HEK293 (cell line): Measurements from ENCODE around the gene SLC1A7.

Experiments used
- YY1 ChIP-seq: fragments of 450-650 bp; formaldehyde crosslinking; IDR thresholded peaks from 2 replicates; pipeline ENCODE4 v1.5.1; 2018; ENCODE audit warnings: missing biosample characterization, missing genetic modification characterization
- ZBTB21 ChIP-seq: fragments of 450-650 bp; formaldehyde crosslinking; IDR thresholded peaks from 2 replicates; pipeline ENCODE4 v1.5.1; 2017; ENCODE audit warnings: missing biosample characterization, missing genetic modification characterization
- ZNF121 ChIP-seq: fragments of 450-650 bp; formaldehyde crosslinking; IDR thresholded peaks from 2 replicates; pipeline ENCODE4 v1.5.1; 2016; ENCODE audit warnings: missing biosample characterization, missing genetic modification characterization
- TF ChIP-seq, protein P1 (sequence below): fragments of 450-650 bp; formaldehyde crosslinking; IDR thresholded peaks from 2 replicates; pipeline ENCODE4 v1.5.1; 2016; ENCODE audit warnings: missing biosample characterization, missing genetic modification characterization
- TF ChIP-seq, protein P2 (sequence below): fragments of 450-650 bp; formaldehyde crosslinking; IDR thresholded peaks from 2 replicates; pipeline ENCODE4 v1.5.1; 2016; ENCODE audit warnings: missing biosample characterization, missing genetic modification characterization
- TF ChIP-seq, protein P3 (sequence below): IDR thresholded peaks from 2 replicates; pipeline ENCODE4 v1.6.1; 2011; ENCODE audit warnings: mild to moderate bottlenecking, low read depth, low read length, borderline replicate concordance

DNA sequence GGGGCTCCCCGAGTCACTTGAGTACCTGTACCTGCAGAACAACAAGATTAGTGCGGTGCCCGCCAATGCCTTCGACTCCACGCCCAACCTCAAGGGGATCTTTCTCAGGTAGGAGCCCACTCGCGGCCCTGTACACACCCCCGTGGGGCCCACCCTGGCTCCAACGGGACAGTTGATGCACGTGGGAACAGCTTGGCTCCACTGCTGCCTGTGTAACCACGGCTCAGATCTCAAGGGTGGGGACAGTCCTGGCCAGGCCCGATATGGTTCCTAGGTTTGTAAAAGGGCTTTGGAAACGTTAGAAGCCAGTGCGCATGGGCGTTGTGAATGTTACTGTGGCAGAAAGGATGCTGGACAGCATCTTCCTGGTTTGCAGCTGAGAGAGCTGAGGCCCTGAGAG lies 61.7 kb downstream of the SLC1A7 start:
- TF ChIP-seq, protein P1, sequence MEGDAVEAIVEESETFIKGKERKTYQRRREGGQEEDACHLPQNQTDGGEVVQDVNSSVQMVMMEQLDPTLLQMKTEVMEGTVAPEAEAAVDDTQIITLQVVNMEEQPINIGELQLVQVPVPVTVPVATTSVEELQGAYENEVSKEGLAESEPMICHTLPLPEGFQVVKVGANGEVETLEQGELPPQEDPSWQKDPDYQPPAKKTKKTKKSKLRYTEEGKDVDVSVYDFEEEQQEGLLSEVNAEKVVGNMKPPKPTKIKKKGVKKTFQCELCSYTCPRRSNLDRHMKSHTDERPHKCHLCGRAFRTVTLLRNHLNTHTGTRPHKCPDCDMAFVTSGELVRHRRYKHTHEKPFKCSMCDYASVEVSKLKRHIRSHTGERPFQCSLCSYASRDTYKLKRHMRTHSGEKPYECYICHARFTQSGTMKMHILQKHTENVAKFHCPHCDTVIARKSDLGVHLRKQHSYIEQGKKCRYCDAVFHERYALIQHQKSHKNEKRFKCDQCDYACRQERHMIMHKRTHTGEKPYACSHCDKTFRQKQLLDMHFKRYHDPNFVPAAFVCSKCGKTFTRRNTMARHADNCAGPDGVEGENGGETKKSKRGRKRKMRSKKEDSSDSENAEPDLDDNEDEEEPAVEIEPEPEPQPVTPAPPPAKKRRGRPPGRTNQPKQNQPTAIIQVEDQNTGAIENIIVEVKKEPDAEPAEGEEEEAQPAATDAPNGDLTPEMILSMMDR (tag by site-specific recombination): no peak
- TF ChIP-seq ZNF121 (no peak), YY1 (tag by site-specific recombination) (no peak), ZBTB21 (tag by site-specific recombination) (no peak)
- TF ChIP-seq, protein P2, sequence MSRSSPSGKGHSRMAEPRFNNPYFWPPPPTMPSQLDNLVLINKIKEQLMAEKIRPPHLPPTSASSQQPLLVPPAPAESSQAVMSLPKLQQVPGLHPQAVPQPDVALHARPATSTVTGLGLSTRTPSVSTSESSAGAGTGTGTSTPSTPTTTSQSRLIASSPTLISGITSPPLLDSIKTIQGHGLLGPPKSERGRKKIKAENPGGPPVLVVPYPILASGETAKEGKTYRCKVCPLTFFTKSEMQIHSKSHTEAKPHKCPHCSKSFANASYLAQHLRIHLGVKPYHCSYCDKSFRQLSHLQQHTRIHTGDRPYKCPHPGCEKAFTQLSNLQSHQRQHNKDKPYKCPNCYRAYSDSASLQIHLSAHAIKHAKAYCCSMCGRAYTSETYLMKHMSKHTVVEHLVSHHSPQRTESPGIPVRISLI (tag by site-specific recombination): no peak
- TF ChIP-seq, protein P3, sequence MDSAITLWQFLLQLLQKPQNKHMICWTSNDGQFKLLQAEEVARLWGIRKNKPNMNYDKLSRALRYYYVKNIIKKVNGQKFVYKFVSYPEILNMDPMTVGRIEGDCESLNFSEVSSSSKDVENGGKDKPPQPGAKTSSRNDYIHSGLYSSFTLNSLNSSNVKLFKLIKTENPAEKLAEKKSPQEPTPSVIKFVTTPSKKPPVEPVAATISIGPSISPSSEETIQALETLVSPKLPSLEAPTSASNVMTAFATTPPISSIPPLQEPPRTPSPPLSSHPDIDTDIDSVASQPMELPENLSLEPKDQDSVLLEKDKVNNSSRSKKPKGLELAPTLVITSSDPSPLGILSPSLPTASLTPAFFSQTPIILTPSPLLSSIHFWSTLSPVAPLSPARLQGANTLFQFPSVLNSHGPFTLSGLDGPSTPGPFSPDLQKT: no peak
